Measurements from ENCODE around the gene ARID5B. TPM values are rescaled to one million over a fixed set of nuclear protein-coding genes. Genes with fewer than 3 reads are reported as not detected.

The ARID5B gene
- polyA plus RNA-seq, 1 experiment, result 137 TPM

DNA sequence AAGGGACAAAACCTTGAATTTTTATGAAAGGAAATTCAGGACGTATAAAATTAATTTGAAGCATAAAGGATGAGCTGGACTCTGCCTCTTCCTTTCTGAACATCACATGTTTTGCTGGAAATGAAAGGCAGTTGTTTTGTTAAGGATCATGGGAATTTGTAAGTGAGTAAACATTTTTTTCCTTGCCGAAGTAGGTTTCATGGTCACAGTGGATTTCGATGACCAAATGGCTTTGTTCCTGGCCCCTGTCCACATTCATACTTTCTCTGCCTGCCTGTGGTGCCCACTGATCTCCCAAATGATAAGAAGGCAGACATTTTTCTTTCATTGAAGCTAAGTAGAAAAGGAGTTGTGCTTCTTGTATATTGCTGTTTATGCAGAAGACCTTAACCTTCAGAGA is 104.2 kb downstream of the ARID5B start:
- H3K4me3 ChIP-seq (ENCODE audit: low read depth, low read length), result no peak overlapping the region
- no peak for DNase-seq (ENCODE audit: low read depth, low spot score)
- CTCF ChIA-PET, result no interaction called here
- no peaks in the 10 kb centered on the region for H3K9me3 ChIP-seq (ENCODE audit: control insufficient read depth, insufficient read depth, low read length)
- no peak overlapping the region for H3K27ac ChIP-seq (ENCODE audit: low read depth, low read length)
- TF ChIP-seq, protein P1, sequence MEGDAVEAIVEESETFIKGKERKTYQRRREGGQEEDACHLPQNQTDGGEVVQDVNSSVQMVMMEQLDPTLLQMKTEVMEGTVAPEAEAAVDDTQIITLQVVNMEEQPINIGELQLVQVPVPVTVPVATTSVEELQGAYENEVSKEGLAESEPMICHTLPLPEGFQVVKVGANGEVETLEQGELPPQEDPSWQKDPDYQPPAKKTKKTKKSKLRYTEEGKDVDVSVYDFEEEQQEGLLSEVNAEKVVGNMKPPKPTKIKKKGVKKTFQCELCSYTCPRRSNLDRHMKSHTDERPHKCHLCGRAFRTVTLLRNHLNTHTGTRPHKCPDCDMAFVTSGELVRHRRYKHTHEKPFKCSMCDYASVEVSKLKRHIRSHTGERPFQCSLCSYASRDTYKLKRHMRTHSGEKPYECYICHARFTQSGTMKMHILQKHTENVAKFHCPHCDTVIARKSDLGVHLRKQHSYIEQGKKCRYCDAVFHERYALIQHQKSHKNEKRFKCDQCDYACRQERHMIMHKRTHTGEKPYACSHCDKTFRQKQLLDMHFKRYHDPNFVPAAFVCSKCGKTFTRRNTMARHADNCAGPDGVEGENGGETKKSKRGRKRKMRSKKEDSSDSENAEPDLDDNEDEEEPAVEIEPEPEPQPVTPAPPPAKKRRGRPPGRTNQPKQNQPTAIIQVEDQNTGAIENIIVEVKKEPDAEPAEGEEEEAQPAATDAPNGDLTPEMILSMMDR (IDR thresholded peaks at IDR 0.05; ENCODE audit: low read depth, low read length), result no peak
- POLR2A ChIA-PET, result no interaction called here
- H3K27me3 ChIP-seq (ENCODE audit: control insufficient read depth, insufficient read depth, low read length), result no peaks in the 10 kb centered on the region

DNA sequence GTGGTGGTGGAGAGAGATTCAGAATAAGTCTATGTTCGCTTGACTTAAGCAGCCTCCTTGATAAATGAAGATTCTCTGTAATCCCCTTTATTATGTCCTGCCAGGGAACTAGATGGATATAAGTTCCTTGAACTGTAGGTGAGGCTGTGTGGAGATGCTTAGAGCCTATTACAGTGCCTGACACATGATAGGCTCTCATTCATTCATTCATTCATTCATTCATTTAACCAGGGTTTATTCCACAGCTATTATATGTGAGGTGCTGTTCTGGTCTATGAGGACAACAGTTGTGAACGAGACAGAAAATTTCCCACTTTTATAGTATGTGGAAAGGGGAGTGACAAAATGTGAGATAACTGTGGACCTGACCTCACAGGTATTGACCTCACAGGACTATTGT is 105.6 kb downstream of the ARID5B start:
- no peak for DNase-seq (ENCODE audit: low read depth, low spot score)
- ChIA-PET CTCF (no interaction called here), POLR2A (no interaction called here)
- TF ChIP-seq, protein P1 (IDR thresholded peaks at IDR 0.05; ENCODE audit: low read depth, low read length), result no peak
- no peak overlapping the region for H3K27ac ChIP-seq (ENCODE audit: low read depth, low read length)
- no peaks in the 10 kb centered on the region for H3K27me3 ChIP-seq (ENCODE audit: control insufficient read depth, insufficient read depth, low read length)
- H3K4me3 ChIP-seq (ENCODE audit: low read depth, low read length), result no peak overlapping the region
- H3K9me3 ChIP-seq (ENCODE audit: control insufficient read depth, insufficient read depth, low read length), result no peaks in the 10 kb centered on the region

DNA sequence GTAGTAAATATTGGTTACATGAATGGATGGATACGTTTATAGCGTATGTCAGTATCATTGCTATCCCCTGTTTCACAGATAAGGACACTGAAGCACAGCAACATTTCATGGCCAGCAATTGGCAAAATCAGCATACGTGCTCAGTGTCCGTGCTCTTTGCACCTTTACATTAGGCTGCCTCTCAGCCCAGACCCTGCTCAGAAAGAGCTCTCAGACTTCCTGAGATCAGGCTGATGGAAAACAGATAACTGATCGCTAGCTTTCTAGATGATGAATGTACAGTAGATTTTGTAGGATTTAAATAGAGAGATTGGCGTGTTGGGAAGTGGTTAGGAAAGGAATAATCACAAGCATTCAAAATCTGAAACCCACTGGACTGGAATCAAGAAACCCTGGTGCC is 106.7 kb downstream of the ARID5B start:
- TF ChIP-seq, protein P1 (IDR thresholded peaks at IDR 0.05; ENCODE audit: low read depth, low read length), result no peak
- Histone ChIP-seq H3K27me3 (ENCODE audit: control insufficient read depth, insufficient read depth, low read length) (no peaks in the 10 kb centered on the region), H3K9me3 (ENCODE audit: control insufficient read depth, insufficient read depth, low read length) (no peaks in the 10 kb centered on the region), H3K4me3 (ENCODE audit: low read depth, low read length) (no peak overlapping the region), H3K27ac (ENCODE audit: low read depth, low read length) (no peak overlapping the region)
- ChIA-PET POLR2A (no interaction called here), CTCF (no interaction called here)
- DNase-seq (ENCODE audit: low read depth, low spot score), result no peak

DNA sequence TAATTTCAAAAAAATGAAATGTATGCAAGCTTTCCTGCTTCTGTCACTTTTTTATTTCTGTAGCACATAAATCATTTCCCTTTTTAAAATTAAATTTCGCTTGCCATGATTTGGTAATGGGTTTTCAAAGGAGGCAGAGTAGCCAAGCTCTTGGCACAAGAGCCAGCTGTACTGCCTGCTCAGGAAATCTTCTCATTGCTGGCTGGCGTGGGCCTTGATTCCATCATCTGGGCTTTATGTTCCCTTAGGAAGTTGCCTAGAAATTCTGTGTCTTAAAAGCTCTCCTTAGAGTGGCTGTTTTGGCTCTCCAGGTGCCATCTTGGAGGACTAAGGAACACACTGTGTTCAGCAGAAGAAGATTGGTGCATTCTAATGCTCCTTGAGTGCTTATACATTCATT is 107.4 kb downstream of the ARID5B start:
- Histone ChIP-seq H3K4me3 (ENCODE audit: low read depth, low read length) (no peak overlapping the region), H3K27me3 (ENCODE audit: control insufficient read depth, insufficient read depth, low read length) (no peaks in the 10 kb centered on the region), H3K9me3 (ENCODE audit: control insufficient read depth, insufficient read depth, low read length) (no peaks in the 10 kb centered on the region), H3K27ac (ENCODE audit: low read depth, low read length) (no peak overlapping the region)
- TF ChIP-seq, protein P1 (IDR thresholded peaks at IDR 0.05; ENCODE audit: low read depth, low read length), result no peak
- CTCF ChIA-PET, result no interaction called here
- DNase-seq (ENCODE audit: low read depth, low spot score), result no peak
- POLR2A ChIA-PET, result no interaction called here

DNA sequence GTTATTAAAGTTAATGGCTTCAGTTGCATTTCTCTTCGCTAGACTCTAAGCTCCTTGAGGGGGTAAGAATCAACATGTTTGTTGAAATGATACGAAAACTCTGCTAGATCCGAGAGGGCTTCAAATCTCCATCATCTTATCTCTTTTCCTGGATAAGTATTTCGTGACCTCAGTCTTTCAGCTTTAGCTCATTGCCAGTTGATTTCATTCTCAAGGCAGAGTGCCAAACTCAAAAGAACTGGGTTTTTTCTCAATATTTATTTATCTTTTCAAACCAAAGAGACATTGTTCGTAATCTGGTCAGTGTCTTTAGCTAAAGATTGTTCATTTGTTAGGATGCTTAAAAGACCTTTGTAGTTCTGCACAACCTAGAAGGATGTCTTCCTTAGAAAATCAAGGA is 108.9 kb downstream of the ARID5B start:
- no peak overlapping the region for H3K27ac ChIP-seq (ENCODE audit: low read depth, low read length)
- CTCF ChIA-PET, result interaction anchor here (0.6 to 1.1 kb wide), 3 partner anchors 16 to 277 kb away, joined by 3 read pairs; no protein-coding TSS in a partner anchor
- TF ChIP-seq, protein P1 (IDR thresholded peaks at IDR 0.05; ENCODE audit: low read depth, low read length), result no peak
- no peaks in the 10 kb centered on the region for H3K27me3 ChIP-seq (ENCODE audit: control insufficient read depth, insufficient read depth, low read length)
- H3K4me3 ChIP-seq (ENCODE audit: low read depth, low read length), result no peak overlapping the region
- POLR2A ChIA-PET, result no interaction called here
- no peak for DNase-seq (ENCODE audit: low read depth, low spot score)
- H3K9me3 ChIP-seq (ENCODE audit: control insufficient read depth, insufficient read depth, low read length), result no peaks in the 10 kb centered on the region

All from AG04450 (cell line).